Femur (tissue), 1 donor: Measurements from ENCODE around the gene PODN.

Experiments
- DNase-seq: peaks from one replicate; pipeline ENCODE4 v3.0.0-alpha.2; 2017

PODN gene, protein sequence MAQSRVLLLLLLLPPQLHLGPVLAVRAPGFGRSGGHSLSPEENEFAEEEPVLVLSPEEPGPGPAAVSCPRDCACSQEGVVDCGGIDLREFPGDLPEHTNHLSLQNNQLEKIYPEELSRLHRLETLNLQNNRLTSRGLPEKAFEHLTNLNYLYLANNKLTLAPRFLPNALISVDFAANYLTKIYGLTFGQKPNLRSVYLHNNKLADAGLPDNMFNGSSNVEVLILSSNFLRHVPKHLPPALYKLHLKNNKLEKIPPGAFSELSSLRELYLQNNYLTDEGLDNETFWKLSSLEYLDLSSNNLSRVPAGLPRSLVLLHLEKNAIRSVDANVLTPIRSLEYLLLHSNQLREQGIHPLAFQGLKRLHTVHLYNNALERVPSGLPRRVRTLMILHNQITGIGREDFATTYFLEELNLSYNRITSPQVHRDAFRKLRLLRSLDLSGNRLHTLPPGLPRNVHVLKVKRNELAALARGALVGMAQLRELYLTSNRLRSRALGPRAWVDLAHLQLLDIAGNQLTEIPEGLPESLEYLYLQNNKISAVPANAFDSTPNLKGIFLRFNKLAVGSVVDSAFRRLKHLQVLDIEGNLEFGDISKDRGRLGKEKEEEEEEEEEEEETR

GRCh38 chr1:53061859-53062707 is at the start of gene PODN:
PODN (plus strand) TSS chr1:53062213; CDS start chr1:53069856, 7,643 bp downstream.
- DNase-seq, result peak; percentile 63

DNA sequence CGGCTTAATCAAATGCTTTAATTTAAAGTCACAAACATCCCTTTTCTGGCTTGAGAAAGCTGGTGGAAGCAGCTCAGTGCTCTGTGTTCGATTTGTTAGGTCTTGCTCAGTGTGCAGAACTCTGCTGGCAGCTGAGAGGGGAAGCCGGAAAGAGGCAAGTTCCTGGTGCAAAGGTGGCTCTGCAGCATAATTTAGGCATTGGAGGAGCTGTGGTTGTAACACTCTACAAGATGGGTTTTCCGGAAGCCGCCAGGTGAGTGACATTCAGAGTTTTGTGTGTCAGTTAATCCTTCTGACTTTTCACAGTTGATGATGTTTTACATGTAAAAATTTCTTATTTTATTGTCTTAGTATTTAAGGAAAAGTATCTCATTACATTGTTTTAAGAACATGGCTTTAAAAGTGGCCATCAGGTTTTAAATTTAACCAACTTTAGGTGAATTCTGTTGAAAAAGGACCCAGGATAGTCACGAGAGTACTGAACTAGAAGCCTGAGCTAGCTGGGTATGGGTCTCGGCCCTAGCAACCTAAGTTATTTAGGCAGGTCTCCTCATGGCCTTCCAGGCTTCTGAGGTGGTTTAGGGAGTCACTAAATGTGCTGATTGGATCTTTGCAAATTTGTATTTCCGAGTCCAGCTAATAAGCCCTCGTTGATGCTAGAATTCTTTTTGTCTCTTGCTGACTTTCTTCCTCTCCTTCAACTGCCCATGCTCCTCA is 47.1 kb upstream of the PODN start:
- DNase-seq, result peak; percentile 88

GRCh38 chr1:53015508-53015860 is 46.5 kb upstream of the PODN start:
- no peak for DNase-seq

- no peak for DNase-seq
These were observed 45.3 kb upstream of the PODN start for GRCh38 chr1:53016705-53017104.

DNA sequence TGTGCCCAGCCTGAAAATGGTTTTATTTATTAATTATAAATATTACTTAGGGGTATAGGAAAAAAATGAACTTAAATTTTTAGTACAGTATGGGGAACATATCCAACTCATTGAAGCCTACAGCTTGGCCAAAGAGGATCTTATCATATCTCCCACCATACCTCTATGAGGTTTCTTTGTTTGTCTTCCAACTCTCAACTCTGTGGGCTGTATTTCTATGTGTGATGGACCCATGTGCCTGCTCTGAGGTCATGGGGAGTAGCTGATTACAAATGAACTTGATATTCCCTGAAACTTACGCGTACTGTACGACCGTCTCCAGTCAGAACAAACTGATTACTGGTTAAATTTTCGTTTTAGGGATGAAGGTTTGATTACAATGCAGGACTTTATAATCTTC is 41.4 kb upstream of the PODN start:
- DNase-seq, result no peak

DNA sequence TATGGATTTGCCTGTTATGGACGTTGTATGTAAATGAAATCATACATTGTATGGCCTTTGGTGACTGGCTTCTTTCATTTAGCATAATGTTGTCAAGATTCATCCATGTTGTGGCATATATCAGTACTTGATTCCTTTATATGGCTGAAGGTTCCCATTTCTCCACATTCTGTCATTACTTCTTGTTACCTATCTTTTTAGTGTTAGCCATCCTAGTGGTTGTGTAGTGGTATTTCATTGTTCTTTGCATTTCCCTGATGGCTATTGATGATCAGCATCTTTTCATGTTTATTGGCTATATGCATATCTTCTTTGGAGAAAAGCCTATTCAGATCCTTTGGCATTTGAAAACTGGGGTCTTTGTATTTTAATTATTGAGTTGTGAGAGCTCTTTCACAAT is 39.8 kb upstream of the PODN start:
- DNase-seq, result no peak

- DNase-seq, result no peak
These were observed 38.5 kb upstream of the PODN start for GRCh38 chr1:53023546-53023945.

DNA sequence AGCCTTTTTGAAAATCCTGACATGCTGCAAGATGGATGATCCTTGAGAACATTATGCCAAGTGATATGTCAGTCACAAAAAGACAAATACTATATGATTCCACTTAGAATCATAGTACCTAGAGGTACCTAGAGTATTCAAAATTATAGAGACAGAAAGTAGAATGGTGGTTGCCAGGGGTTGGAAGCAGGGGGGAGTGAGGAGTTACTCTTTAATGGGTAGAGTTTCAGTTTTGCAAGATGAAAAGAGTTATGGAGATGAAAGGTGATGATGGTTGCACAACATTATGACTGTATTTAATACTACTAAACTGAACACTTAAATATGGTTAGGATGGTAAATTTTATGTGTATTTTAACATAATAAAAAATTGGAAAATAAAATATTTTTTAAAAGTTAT is 37.9 kb upstream of the PODN start:
- DNase-seq, result no peak

GRCh38 chr1:53025034-53025768 is 36.8 kb upstream of the PODN start:
- DNase-seq, result no peak

DNA sequence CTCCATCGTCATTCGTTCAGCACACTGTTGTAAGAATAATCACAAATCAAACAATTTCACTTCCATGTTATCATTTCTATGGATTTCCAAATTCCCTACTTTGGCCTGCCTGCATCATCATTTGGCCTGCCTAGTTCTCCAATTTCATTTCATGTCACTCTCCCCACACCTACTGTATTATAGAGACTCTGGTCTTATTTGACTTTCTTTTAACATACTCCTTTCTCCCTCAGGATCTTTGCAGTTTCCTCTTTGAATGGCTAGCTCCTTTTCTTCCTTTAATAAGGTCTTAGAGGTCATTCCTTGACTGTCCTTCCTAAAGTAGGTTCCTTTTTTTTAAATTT is 36.3 kb upstream of the PODN start:
- no peak for DNase-seq

DNA sequence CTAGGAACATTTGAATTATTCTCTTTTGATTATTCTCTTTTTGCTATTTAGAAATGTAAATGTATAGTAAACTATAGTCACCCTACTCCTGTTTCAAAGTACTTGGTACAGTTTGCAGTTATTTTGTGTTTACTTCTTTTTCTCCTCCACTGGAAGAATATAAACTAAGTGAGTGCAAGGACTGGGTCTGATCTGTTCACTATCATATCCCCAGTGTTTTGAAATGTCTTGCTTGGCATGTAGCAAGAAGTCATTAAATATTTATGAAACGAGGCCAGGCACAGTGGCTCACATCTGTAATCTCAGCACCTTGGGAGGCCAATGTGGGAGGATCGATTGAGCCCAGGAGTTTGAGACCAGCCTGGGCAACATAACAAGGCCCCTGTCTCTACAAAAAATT is 35.8 kb upstream of the PODN start:
- DNase-seq, result no peak

DNA sequence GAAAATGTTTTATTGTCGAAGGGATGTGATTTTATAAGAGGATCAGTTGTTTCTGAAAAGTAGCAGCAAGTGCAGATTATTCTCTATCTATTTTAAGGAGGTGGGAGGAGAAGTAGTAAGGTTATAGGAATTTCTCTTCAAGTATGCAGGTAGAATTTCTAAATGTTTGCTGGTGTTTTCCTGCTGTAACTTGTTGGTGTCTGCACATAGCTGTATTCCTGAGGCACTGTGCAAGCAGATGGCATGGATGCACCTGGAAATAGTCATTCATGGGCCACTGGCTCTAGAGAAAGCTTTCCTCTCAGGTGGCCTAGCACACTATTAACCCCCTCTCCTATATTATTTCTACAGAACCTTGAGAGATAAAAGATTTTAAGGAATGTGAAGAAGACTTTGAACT is 30.3 kb upstream of the PODN start:
- no peak for DNase-seq

DNA sequence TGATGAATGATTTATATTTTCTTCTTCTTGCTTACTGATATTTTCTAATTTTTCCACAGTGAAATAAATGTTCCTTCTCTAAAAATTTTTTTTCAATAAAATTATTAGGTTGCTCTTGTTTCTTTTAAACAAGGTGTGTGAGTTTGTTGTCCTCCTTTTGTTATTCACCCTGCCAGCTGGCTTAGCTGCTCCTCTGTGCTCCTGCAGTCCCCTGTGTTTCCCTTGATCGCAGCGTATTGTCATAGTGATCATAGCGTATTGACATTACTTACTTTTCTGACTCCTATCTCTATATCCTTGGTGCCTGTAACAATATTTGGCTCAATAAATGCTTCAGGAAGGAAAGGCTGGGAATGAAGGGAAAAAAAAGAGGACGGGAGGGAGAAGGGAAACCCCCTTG is 24.9 kb upstream of the PODN start:
- DNase-seq, result no peak

GRCh38 chr1:53038566-53038965 is 23.4 kb upstream of the PODN start:
- DNase-seq, result peak; percentile 58

DNA sequence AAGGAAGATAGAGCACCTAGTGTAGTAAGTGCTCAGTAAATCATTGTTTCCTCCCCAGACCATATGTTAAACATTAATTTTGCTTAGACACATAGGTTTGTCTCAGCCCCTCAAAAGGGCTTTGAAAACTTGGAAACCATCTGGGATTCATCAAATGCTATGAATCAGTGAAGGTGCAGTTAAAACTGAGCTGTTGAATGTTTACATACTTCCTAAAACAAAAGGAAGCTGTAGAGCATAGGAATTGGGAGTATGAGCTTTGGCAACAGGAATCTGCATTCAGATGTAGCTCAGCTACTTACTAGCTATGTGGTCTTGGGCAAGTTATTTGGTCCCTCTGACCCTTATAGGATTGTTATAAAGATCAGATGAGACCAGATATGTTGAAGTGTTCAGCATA is 18.7 kb upstream of the PODN start:
- DNase-seq, result no peak

DNA sequence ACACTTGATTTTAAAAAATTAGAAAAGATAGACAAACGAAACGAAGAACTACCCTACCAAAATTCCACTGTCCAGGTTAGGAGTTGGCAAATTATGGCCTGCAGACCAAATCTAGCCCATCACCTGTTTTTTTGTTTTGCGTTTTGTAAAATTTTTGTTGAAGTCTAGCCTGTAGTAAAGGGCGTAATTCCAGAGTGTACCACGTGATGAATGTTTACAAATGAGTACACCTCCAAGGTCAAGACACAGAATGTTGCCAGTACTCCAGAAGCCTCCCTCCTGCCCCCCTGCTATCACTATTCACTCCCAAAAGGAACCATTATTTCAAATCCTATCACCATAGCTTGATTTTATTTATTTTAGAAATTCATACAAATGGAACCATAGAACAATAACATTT is 17.1 kb upstream of the PODN start:
- DNase-seq, result no peak

- DNase-seq, result no peak
These were observed 15.1 kb upstream of the PODN start for GRCh38 chr1:53046930-53047329.

- no peak for DNase-seq
These were observed 14.0 kb upstream of the PODN start for GRCh38 chr1:53047737-53048736.

DNA sequence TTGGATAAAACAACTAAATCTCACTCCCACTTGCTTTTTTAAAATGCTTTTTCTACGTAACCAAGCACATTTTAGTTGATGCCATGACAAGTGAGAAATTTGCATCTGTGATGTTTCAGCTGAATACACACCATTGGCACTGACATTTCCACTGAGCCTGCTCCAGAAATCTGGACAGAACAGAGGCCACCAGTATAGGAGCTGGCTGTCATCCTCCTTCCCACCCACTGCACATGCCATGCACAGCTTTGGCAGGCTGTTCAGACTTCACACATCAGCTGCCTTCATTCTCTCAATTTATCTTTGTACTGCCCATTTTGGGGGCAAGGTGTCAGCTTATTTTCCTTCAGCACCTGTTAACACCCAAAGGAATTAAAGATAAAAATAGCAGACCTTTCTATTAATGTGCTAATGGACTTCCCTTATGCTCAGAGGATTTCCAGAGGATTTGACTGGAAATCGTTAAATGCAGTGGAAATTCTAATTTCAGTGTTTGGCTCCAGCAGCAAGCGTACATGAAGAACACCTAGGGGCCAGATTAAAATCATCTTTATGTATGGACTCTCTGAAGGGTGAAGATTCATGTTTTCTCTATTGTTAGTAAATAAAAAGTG is 12.9 kb upstream of the PODN start:
- peak; percentile 44 for DNase-seq

DNA sequence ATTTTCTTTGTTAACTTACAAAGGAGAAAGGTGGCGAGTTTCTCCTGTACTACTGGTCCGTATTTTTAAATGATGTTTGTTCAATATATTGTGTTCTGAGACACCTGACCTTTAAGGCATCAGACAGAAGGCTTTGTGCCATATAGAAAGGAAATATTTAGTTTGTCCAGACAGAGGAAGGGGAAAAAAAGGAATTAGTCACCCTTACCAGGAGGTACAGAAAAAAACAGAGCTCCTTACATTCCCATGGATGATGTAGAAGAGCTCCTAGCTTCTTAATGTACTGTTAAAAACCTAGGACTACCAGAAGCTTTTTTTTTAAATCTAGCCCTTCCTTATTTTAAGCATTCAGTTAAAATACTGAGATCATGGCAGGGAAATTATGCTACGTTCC is 12.4 kb upstream of the PODN start:
- DNase-seq, result no peak

DNA sequence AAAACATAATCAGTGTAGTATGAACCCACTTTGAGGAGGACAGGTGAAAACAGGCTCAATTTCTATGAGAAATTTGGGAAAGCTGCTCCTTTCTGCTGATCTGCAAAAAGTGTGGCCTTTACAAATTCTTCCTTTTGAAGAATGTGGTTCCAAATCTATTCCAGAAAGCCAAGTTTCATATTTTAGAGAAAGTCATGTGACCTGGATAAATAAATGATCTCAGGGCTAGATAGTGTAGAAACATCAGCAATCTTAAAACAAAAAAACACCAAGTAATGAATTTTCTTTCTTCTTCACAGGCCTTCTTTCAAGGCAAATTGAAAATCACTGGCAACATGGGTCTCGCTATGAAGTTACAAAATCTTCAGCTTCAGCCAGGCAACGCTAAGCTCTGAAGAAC is 11.7 kb upstream of the PODN start:
- no peak for DNase-seq
